ENCODE results near the gene SLC43A1.

- TF ChIP-seq CTCF (IDR thresholded peaks at IDR 0.05) (no peak), TAF1 (IDR thresholded peaks at IDR 0.05; ENCODE audit: borderline replicate concordance, low read depth, low read length) (no peak), POLR2AphosphoS5 (IDR thresholded peaks at IDR 0.05; ENCODE audit: low read depth, low read length) (no peak), GABPA (IDR thresholded peaks at IDR 0.05; ENCODE audit: low read depth) (no peak), FOSL2 (IDR thresholded peaks at IDR 0.05; ENCODE audit: borderline replicate concordance, low read depth) (no peak), EP300 (IDR thresholded peaks at IDR 0.05; ENCODE audit: borderline replicate concordance in 1 of 2, low read depth in 1 of 2, low read length in 1 of 2) (no peak), RFX5 (IDR thresholded peaks at IDR 0.05; ENCODE audit: low read length) (no peak)
Measured at GRCh38 chr11:57556041-57556440, 40.5 kb upstream of the SLC43A1 start.

Measured in SK-N-SH (cell line).